NCI-H2171 (cell line): Measurements from ENCODE around the gene ZC3H7B.

Source experiments
- DNase-seq: peaks from one replicate; lab custom pipeline; 2025; lab: John Stamatoyannopoulos, UW

Gene ZC3H7B

DNA sequence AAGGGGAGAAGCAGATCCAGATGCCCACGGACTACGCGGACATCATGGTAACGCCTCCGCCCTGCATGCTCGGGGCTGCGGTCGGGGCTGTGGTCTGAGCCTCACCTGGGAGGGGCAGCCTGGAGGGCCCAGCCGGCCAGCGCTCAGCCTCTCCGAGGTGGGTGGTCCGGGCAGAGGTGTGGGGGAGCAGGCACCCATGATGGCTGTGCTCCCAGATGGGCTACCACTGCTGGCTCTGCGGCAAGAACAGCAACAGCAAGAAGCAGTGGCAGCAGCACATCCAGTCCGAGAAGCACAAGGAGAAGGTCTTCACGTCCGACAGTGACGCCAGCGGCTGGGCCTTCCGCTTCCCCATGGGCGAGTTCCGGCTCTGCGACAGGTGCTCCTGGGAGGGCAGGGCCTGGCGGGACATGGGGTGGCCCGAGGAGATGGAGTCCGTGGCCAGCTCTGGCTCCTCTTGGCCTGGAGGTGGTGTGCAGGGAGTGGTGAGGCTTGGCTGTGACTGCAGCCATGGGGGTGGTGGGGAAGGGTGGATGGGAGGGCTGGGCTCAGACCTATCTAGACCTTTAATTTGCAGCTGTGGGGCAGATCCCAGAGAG, 55.2 kb downstream of the ZC3H7B start:
- no peak for DNase-seq

DNA sequence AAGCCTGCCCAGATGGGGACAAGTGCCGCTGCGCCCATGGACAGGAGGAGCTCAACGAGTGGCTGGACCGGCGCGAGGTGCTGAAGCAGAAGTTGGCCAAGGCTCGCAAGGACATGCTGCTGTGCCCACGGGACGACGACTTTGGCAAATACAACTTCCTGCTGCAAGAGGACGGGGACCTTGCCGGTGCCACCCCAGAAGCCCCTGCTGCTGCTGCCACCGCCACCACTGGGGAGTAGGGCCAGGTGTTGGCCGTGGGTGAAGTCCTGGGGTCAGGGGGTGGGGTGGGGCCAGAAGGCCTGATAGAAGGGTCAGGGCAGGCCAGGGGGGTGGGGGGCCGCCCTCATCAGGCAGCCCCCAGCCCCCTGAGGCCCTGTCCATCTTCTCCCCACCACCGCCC, 55.9 kb downstream of the ZC3H7B start:
- DNase-seq: no peak

DNA sequence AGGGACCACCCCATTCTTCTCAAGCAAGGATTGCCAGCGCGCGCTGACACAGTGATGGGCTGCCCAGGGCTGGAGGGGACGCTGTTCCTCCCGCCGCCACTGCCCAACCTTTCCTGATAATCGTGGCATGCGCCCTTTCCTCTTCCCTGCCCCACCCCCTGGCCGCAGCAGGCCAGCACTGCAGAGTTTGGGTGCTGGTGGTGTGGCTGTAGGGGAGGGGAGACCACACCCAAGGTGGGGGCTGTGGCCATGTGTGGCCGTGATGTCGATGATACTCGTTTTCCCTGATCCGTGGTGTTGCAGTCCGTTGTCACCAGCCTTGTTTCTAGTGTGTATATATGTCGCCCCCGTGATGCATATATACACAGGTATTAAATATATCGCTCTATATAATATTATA, 57.6 kb downstream of the ZC3H7B start:
- DNase-seq: no peak

DNA sequence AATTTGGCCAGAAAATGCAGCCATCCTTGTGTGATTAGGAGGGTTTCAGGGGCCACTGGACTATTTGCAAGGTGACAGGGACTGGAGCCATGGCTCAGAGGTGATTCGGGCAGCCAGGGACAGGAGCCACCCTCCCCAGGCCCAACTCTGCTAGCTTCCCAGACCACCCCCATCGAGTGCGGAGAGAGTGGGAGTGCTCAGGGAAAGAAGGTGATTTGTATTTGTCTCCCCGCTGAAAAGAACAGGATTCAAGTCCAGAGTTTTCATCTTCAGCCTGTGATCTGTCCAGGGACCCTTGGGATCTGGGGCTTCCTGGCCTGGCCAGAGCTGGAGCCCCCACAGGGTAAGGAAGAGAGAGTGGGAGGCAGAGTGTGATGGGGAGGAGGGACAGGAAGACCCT, 58.1 kb downstream of the ZC3H7B start:
- no peak for DNase-seq

DNA sequence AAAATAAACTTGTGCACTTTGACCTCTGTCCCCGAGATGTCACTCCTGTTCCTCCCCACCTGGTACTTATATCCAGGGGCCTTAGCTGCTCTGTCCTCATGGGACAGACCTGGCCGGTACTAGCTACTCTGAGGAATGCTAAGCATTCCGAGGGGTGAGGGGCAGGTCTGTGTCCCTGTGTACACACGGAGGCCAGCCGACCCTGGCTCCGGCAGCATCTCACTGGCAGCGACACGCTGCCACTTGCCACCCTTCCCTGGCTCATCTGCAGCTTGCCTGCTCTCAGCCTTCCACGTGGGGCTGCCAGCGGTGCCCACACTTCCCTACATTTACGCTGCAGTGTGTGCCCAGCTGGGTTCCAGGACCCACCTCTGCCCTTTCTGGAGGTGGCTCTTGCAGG, 58.8 kb downstream of the ZC3H7B start:
- DNase-seq: no peak

DNA sequence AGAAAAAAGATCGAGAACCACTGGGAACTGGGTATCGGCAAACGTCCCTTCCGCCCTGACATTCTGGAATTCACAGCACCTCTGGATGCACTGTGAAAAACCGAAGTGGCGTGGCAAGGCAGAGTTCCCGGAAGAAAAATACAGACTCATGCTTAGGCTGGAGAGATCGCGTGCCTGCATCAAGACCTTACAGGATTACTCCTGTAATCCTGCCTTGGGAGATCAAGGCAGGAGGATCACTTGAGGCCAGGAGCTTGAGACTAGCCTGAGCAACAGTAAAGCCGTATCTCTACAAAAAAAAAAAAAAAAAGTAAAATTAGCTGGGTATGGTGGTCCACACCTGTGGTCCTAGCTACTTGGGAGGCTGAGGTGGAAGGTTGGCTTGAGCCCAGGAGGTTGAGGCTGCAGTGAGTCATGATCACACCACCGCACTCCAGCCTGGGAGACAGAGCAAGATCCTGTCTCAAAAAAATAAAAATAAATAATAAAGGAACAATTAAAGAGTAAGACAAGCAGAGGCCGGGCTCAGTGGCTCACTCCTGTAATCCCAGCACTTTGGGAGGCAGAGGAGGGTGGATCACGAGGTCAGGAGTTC, 60.5 kb downstream of the ZC3H7B start:
- DNase-seq: no peak

DNA sequence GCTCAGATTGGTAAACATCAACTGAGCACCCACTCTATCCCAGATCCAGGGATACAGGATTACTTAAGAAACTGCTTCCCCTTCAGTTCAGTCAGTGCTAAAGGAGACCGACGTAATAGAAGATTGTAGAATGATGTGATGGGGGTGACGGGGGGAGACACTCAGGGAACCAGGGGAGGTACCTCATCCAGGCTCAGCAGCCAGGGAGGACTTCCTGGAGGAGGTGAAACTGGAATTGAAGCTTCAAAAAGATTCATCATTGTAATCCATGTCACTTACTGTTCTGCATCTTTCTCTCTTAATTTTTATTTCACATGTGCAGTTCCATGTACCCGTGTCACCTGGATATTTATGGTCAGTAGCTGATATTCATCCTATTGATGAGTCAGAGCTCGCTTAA, 61.3 kb downstream of the ZC3H7B start:
- no peak for DNase-seq

DNA sequence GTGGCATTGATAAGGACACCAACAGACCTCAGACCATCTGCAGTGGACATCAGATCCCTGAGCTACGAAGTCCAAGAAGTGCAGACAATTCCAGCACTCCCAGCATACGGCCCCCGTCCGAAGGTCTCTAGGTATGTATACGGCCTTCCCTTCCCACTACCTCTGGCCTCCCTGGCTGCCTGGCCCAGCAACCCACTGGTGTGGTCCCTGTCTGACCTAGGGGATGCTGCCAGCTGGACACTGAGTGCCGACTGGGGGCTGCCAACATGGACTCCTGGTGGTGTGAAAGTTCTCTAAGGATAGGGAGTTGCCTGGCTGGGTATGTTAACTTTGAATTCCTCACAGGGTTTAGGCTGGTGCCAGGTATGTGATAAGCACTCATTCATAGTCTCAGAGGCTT, 62.9 kb downstream of the ZC3H7B start:
- DNase-seq: no peak

DNA sequence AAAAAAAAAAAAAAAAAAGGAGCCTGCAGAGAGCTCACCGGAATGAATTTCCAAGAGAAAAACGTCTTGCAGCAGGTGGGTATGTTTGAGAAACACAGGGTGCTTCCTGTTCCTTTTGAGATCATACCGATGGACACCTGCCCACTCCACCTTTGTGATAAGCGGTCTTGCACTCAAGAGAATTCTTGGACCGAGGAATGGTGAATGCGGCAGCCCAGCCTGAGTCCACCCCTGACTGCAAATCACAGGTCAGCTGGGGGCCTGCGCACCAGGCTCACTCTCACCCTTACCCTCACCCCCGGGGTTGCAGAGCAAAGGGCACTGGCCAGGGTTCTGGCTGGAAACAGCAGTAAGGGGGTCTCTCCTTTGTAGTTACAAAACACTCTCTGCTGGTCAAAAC, 63.6 kb downstream of the ZC3H7B start:
- no peak for DNase-seq

DNA sequence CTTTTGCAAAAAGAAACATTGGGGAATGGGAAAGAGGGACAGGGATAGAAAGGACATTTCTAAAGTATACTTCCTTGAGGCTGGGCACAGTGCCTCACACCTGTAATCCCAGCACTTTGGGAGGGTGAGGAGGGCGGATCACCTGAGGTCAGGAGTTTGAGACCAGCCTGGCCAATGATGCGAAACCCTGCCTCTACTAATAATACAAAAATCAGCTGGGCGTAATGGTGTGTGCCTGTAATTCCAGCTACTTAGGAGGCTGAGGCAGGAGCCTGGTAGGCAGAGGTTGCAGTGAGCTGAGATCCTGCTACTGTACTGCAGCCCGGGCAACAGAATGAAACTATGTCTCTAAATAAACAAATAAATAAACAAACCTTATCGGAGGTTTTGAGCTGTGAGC, 64.1 kb downstream of the ZC3H7B start:
- no peak for DNase-seq

DNA sequence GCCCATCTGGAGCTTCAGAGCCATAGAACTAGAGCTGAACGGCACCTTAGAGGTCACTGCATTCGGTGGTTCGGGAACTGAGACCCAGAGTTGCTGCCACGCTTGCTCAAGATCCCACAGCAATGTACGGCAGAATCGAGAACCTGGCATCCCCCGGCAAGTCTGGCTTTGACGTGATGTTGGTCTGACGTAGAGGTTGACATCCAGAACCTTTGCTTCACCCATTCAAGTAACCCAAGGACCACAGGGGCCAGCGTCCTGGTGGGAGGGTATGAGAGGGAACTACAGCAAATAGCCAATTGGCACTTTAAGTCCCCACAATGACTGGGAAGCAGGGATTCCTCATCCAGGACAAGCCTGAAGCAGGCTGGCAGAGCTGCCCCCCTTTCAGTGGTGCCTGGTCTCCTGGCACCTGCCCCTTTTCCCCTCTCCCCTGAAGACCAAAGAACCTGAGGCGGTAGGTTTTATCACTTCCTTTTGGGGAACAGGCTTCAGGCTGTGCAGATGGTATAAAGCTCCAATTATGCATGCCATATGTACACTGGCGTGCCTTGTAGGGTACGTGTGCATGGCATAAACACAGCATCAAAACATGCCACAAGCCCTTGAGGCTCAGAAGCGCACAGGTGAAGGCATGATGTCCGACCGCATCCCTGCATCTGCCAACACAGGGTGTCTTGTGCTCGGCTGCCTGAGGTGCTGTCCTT, 65.2 kb downstream of the ZC3H7B start:
- DNase-seq: peak; percentile 76

DNA sequence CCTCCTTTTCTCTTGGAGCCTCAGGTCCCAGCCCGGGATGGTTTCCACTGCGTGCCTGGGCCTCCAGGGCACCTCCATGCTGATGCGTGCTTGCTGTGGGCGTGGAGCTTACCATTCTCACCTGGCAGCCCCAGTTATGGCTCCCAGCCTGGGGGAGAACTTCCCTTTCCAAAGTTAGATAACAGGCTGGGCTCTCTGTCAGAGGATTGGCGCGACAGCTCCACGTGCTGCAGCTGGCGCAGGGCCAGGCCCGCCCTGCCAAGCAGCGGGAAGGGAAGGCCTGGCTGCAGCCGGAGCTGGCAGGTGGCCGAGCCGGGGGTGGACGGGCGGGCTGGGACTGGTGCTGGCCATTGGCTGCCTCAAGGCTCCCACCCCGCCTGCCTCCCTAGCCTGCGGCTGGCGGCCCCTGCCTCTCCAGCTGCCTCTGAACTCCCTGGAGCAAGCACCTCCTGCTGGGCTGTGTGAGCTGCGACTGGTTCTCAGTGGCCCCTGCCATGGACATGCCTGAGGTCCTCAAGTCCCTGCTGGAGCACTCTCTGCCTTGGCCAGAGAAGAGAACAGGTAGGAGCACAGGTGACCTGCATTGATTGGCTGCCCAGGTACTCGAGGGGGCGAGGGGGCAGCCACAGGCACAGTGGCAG, 65.8 kb downstream of the ZC3H7B start:
- DNase-seq: peak; percentile 81

DNA sequence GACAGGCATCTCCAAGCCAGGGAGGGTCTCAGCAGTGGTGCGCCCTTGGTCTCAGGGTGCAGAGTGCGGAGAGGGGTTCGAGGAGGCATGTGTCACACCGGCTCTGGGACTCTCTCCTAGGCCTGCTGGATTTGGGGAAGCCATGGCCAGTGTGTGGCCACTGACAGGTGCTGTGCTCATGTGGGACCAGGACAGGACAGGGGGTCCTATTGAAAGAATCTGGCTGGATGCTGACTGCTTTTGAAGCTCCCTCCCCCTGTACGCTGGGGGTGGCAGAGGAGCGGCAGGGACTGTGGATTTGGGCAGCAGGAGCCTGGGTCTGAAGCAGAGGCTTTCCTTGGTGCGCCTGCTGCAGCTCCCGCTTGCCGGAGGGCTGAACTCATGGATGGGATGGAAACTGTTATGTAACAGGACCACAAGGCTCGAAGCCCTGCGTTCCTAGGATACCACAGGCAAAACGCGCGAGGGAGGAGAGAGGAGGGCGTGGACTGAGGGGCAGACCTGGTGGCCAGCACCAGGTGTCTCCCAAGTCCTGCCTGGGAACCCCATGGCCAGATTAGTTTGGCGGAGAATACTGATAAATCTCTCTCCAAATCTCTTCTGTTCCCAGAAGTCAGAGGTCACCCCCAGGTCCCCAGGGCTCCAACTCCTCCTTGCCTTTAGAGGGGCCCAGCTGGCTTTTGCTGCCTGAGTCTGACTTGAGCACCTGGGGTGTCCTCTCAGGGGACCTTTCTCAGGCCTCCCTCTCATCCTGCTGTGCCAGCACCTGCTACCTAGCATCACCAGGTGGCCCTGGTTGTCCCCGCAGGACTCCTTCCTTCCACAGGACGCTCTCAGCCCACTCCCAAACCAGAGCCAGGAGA, 66.6 kb downstream of the ZC3H7B start:
- DNase-seq: peak; percentile 70

DNA sequence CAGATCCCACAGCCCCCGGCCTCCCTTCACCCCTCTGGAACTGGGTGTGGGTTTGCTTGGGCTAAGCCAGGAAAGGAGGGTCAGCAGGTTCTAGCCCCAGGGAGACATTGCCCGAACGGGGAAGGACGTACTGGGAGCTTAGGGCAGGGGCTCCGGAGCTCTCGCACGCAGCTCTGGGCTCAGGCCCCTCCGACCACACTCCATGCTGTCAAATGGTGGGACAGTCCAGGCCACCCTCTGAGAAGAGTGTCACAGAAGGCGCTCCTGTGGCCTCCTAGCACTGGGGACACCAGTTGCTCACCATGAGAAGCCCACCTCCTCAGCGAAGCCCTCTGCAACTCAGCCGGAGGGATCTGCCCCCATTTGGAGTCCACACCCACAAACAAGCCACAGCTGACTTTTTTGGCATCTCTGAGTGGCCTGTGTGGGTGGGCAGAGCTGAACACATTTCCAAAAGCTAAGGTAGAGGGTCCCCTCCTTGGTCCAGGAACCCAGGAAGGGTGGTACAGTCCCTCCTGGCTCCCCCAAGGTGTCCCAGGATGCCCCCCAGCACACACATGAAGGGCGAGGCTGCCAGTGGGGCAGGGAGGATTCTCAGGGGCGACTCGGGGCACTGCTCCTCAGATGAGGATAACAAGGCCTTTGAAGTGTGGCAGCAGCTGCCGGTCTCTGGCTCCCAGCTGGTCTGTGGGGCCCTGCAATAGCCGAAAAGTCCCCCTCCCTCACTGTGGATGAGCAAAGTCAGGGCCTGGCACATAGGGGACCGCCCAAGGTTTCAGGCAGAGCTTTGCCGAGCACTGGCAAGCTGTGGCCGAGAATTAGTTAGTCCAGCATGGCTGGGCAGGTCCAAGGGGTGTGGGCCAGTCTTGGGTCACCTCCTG, 67.5 kb downstream of the ZC3H7B start:
- DNase-seq: peak; percentile 74

DNA sequence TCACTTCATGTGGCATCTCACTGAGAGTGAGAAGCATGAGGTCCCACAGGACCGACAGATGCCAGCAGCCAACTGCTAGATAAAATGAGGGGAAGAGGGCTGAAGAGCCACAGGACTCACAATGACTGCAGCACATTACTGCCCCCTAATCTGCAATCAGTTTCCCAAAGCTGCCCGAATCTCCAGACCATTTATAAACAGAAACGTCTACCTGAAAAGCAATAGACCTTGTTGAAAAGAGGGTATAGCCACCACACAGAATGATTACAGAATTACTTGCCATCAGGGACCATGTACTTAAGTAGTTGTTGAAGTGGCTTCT, 68.1 kb downstream of the ZC3H7B start:
- DNase-seq: peak; percentile 74

DNA sequence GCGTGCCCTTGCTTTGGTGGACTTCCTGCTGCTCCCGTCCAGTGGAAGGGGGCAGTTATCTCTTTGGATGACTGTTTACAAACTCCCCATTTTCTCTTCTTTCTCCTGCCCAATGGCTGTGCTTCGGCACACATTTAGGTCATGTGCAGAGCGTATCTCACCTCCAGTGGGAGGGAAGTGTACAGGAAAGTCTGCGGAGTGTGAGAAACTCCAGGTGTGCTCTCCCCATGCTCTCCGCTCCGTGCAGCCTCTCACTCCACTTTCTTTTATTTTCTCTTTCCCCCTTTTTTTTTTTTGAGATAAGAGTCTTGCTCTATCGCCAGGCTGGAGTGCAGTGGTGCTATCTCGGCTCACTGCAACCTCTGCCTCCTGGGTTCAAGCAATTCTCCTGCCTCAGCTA, 68.5 kb downstream of the ZC3H7B start:
- DNase-seq: no peak

DNA sequence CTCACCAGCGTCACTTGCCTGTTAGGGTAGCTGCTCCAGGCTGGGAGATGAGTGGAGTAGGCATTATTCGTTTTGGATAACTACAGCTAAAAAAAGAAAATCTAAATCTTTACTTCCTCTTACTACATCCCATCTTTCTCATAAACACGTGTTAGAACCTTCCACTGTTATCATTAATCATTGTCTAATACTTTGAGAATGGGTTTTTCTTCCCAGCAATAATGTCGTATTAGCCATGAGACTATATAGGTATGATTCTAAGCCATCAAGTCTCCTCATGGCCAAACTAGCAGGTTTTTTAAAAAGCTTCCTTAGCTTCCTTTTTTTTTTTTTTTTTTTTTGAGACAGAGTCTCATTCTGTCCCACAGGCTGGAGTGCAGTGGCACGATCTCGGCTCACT, 76.5 kb downstream of the ZC3H7B start:
- DNase-seq: no peak

DNA sequence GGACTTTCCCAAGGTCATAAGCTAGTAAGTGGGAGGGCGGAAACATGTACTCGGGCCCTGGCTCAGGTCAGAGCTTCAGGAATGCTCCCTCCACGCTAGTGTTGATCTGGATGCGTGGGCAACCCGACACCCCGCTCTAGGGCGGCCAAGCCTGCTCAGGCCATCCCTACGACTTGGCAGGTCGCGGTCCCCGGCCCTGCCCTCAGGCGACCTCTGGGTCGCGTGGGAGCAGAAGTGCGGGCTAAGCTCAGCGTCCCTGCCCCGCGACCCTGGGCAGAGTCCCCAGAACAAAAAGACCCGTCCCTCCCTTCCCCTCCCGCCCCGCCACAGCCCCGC, 79.6 kb downstream of the ZC3H7B start:
- no peak for DNase-seq

DNA sequence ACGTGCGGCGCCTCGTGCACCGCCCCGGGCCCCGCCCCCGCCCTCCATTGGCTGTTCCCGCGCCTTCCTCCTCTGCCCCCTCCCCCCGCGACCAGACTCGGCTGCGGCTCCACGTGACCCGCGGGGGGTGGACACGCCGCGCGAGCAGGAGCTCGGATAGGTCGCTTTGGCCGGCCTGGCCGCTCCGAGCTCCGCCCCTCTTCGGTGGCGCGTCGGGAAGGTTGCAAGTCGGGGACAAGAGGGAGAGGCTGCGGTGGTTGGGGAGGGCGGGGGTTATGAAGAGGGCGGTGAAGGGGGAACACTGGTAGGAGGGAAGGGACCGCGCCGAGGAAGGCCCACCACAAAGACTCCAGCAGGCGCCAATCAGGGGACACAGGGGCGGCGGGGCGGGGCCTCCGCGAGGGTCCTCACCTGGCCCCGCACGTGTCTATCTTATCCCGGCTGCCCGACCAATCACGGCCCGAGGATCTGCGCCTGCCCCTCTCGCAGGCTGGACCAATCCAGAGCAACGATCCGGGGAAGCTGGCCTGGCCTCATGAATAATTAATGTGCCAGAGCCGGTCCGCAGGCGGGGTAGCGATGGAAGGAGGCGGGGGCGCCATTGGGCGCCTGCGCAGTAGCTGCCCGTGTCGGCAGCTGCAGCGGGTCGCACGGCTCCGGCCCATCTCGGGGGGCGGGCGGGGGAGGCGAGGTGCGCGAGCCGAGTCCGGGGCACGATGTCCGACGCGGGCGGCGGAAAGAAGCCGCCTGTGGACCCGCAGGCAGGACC, 80.2 kb downstream of the ZC3H7B start, which contains the start of gene TEF:
TEF (plus strand) TSS at position 614 of the 769 bp plus-strand sequence; CDS start at position 717, 103 bp downstream.
- DNase-seq: peak; percentile 100

DNA sequence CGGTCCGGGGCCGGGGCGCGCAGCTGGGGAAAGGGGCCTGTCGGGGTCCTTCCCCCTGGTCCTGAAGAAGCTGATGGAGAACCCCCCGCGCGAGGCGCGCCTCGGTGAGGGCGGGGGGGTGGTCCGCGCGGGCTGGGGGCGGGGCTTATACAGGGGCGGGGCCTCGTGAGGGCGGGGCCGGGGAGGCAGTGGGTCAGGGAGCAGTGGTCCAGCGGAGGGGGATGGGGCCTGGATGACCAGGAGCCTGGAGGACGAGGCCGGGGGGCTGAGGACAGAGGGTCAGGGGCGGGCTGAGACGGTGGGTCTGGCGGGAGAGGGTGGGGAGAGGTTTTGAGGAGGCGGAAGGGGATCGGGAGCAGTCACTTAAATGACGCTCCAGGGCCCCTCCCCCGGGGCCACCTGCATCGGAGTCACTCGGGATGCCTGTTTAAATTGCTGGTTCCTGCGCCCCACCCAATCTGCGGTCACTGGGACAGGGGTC, 80.8 kb downstream of the ZC3H7B start:
- peak; percentile 78 for DNase-seq
